PC-9 (cell line): ENCODE data around the gene DMGDH. TPM values are rescaled to one million over a fixed set of nuclear protein-coding genes. Genes with fewer than 3 reads are reported as not detected.

Experiments used
- BruUV-seq: library from RNA; stranded (reverse); fragments of 400-500 nt; replicated peaks from 2 replicates; lab custom pipeline; 2021; lab: Mats Ljungman, UMichigan
- CTCF ChIA-PET: fragments of 300-600 bp; sonication (Branson Sonifier 250); formaldehyde crosslinking; loops from one replicate; lab custom pipeline; 2022; ENCODE audit warnings: antibody characterized with exemption; lab: Charles Lee
- POLR2A ChIA-PET: fragments of 300-600 bp; sonication (Branson Sonifier 250); formaldehyde crosslinking; loops from one replicate; lab custom pipeline; 2022; ENCODE audit warnings: antibody characterized with exemption; ENCODE audit not compliant: unreplicated experiment; lab: Charles Lee
- DNase-seq, 2 experiments: peaks; one replicate each; pipeline versions ENCODE4 v3.0.0 to v3.0.0-alpha.2; 2015 to 2022; ENCODE audit warnings: mixed read lengths in 1 of 2
- H2AFZ ChIP-seq: fragments of 200-600 bp; sonication (generic); 2 replicates; pipeline ENCODE4 v1.8.1; 2017; ENCODE audit warnings: antibody characterized with exemption
- H3F3A ChIP-seq: fragments of 200-600 bp; sonication (generic); 2 replicates; pipeline ENCODE4 v1.8.1; 2017; ENCODE audit warnings: antibody characterized with exemption, mild to moderate bottlenecking, low read depth; ENCODE audit not compliant: insufficient read depth
- H3K27ac ChIP-seq: fragments of 200-600 bp; sonication (generic); 2 replicates; pipeline ENCODE4 v1.6.1; 2016; ENCODE audit warnings: mixed run types
- H3K27me3 ChIP-seq: fragments of 200-600 bp; sonication (generic); 2 replicates; pipeline ENCODE4 v1.6.1; 2016; ENCODE audit warnings: low read depth, mixed run types; ENCODE audit not compliant: insufficient read depth
- H3K36me3 ChIP-seq: fragments of 200-600 bp; sonication (generic); 2 replicates; pipeline ENCODE4 v1.6.1; 2016; ENCODE audit warnings: low read depth, mixed run types
- H3K4me1 ChIP-seq: fragments of 200-600 bp; sonication (generic); replicated peaks from 2 replicates; pipeline ENCODE4 v1.6.1; 2016; ENCODE audit warnings: mixed run types; ENCODE audit not compliant: insufficient read depth
- H3K4me2 ChIP-seq: fragments of 200-600 bp; sonication (generic); 2 replicates; pipeline ENCODE4 v1.6.1; 2017; ENCODE audit warnings: mixed run types
- H3K4me3 ChIP-seq: fragments of 200-600 bp; sonication (generic); 2 replicates; pipeline ENCODE4 v1.6.1; 2016; ENCODE audit warnings: mixed run types
- H3K79me2 ChIP-seq: fragments of 200-600 bp; sonication (generic); 2 replicates; pipeline ENCODE4 v1.6.1; 2017; ENCODE audit warnings: low read depth, mixed run types
- H3K9me2 ChIP-seq: fragments of 200-600 bp; sonication (generic); 2 replicates; pipeline ENCODE4 v1.8.1; 2017; ENCODE audit warnings: mild to moderate bottlenecking; ENCODE audit not compliant: insufficient read depth
- H3K9me3 ChIP-seq: fragments of 200-600 bp; sonication (generic); 2 replicates; pipeline ENCODE4 v1.8.1; 2016; ENCODE audit warnings: low read depth; ENCODE audit not compliant: insufficient read depth
- H4K20me1 ChIP-seq: fragments of 200-600 bp; sonication (generic); 2 replicates; pipeline ENCODE4 v1.8.1; 2017; ENCODE audit not compliant: insufficient read depth
- CTCF ChIP-seq: fragments of 200-600 bp; sonication (generic); conservative IDR thresholded peaks from 2 replicates; pipeline ENCODE4 v1.6.1; 2017; ENCODE audit warnings: mixed run types, antibody characterized with exemption, mild to moderate bottlenecking, moderate library complexity
- EZH2 ChIP-seq: fragments of 200-600 bp; sonication (generic); IDR thresholded peaks from 2 replicates; pipeline ENCODE4 v1.8.0; 2017; ENCODE audit warnings: antibody characterized with exemption, low read depth
- intact Hi-C: fragments of 100-400 bp; cut with micrococcal nuclease; formaldehyde crosslinking; loops from one replicate; pipeline ENCODE4 v1.10.0; 2022; ENCODE audit not compliant: unreplicated experiment
- total RNA-seq: library from RNA; stranded (reverse); gene quantifications from 2 replicates; pipeline ENCODE4 v1.2.3, GENCODE V29; 2021

Gene DMGDH
- total RNA-seq, 1 experiment from 2014 or later: 8.1 TPM

- H3K9me2 ChIP-seq: no peaks in the 10 kb centered on the region
- CTCF ChIA-PET: no interaction called here
- no peaks in the 10 kb centered on the region for H3F3A ChIP-seq
- no peak overlapping the region for H2AFZ ChIP-seq
- no peak for TF ChIP-seq EZH2
- TF ChIP-seq CTCF: no peak
- H3K36me3 ChIP-seq: no peaks in the 10 kb centered on the region
- no peaks in the 10 kb centered on the region for H4K20me1 ChIP-seq
- H3K4me3 ChIP-seq: no peak overlapping the region
- intact Hi-C loops: no loop called here
- BruUV-seq: no TSS peak
- no peaks in the 10 kb centered on the region for H3K4me1 ChIP-seq
- no peak overlapping the region for H3K4me2 ChIP-seq
- no peaks in the 10 kb centered on the region for H3K27me3 ChIP-seq
- no peaks in the 10 kb centered on the region for H3K9me3 ChIP-seq
- POLR2A ChIA-PET: no interaction called here
- H3K79me2 ChIP-seq: no peaks in the 10 kb centered on the region
- H3K27ac ChIP-seq: no peak overlapping the region
- DNase-seq: no peak
These were observed 37.3 kb downstream of the DMGDH start for GRCh38 chr5:79032031-79032695.

- TF ChIP-seq EZH2 (no peak), CTCF (no peak)
- H3K36me3 ChIP-seq: no peaks in the 10 kb centered on the region
- H3K79me2 ChIP-seq: no peaks in the 10 kb centered on the region
- no peaks in the 10 kb centered on the region for H3F3A ChIP-seq
- H4K20me1 ChIP-seq: no peaks in the 10 kb centered on the region
- POLR2A ChIA-PET: no interaction called here
- H2AFZ ChIP-seq: no peak overlapping the region
- no TSS peak for BruUV-seq
- no peak for DNase-seq
- no peaks in the 10 kb centered on the region for H3K9me3 ChIP-seq
- no peaks in the 10 kb centered on the region for H3K27me3 ChIP-seq
- no peaks in the 10 kb centered on the region for H3K4me1 ChIP-seq
- no peaks in the 10 kb centered on the region for H3K9me2 ChIP-seq
- no peak overlapping the region for H3K27ac ChIP-seq
- CTCF ChIA-PET: no interaction called here
- H3K4me2 ChIP-seq: no peak overlapping the region
- intact Hi-C loops: no loop called here
- no peak overlapping the region for H3K4me3 ChIP-seq
These were observed 38.0 kb downstream of the DMGDH start for GRCh38 chr5:79031485-79031867.

GRCh38 chr5:79030663-79031484 is 38.6 kb downstream of the DMGDH start:
- CTCF ChIA-PET: interaction anchor here (0.6 kb wide), 2 partner anchors 95 to 404 kb away, joined by 3 read pairs; no protein-coding TSS in a partner anchor
- Histone ChIP-seq H3K36me3 (no peaks in the 10 kb centered on the region), H3K4me2 (no peak overlapping the region)

More at GRCh38 chr5:79030663-79031484, 38.6 kb downstream of the DMGDH start:
- intact Hi-C loops: no loop called here
- TF ChIP-seq EZH2 (no peak), CTCF (no peak)
- no peaks in the 10 kb centered on the region for H3F3A ChIP-seq
- no peaks in the 10 kb centered on the region for H3K79me2 ChIP-seq
- H2AFZ ChIP-seq: no peak overlapping the region
- no peaks in the 10 kb centered on the region for H4K20me1 ChIP-seq
- no peaks in the 10 kb centered on the region for H3K9me3 ChIP-seq
- H3K4me3 ChIP-seq: no peak overlapping the region
- POLR2A ChIA-PET: no interaction called here
- no peaks in the 10 kb centered on the region for H3K9me2 ChIP-seq
- H3K27ac ChIP-seq: no peak overlapping the region
- H3K27me3 ChIP-seq: no peaks in the 10 kb centered on the region
- BruUV-seq: no TSS peak
- no peak for DNase-seq
- H3K4me1 ChIP-seq: no peaks in the 10 kb centered on the region
